CD1c-positive myeloid dendritic cell (primary cell): ENCODE results near the gene VIM.
"Not testable (repeated sequence)": the region's sequence is repeated elsewhere in the genome, so short reads cannot be mapped to it uniquely, and the experiment has no call there.

Source experiments
- DNase-seq: peaks from one replicate; pipeline ENCODE4 v3.0.0-alpha.2; 2016; ENCODE audit errors: extremely low spot score

Gene VIM

GRCh38 chr10:17232276-17232960, 4.4 kb downstream of the VIM start:
- peak; percentile 79 for DNase-seq

- DNase-seq: peak; percentile 34
Measured at GRCh38 chr10:17233286-17233991, 5.4 kb downstream of the VIM start.

- peak; percentile 19 for DNase-seq
Measured at GRCh38 chr10:17234431-17234945, 6.4 kb downstream of the VIM start.

- DNase-seq: peak; percentile 39
Measured at GRCh38 chr10:17235136-17235535, 7.1 kb downstream of the VIM start.

- DNase-seq: peak; percentile 64
Measured at GRCh38 chr10:17236468-17237148, 8.6 kb downstream of the VIM start.

GRCh38 chr10:17237149-17237527, 9.1 kb downstream of the VIM start:
- no peak for DNase-seq

- peak; percentile 40 for DNase-seq
Measured at GRCh38 chr10:17237915-17238444, 9.9 kb downstream of the VIM start.

- DNase-seq: peak; percentile 59
Measured at GRCh38 chr10:17238445-17239291, 10.6 kb downstream of the VIM start.

- no peak for DNase-seq
Measured at GRCh38 chr10:17239345-17240085, 11.5 kb downstream of the VIM start.

- DNase-seq: no peak
Measured at GRCh38 chr10:17240096-17240495, 12.1 kb downstream of the VIM start.

- DNase-seq: peak; percentile 47
Measured at GRCh38 chr10:17240616-17241015, 12.6 kb downstream of the VIM start.

GRCh38 chr10:17241611-17242333, 13.7 kb downstream of the VIM start:
- no peak for DNase-seq

GRCh38 chr10:17244700-17245365, 16.8 kb downstream of the VIM start:
- DNase-seq: no peak

GRCh38 chr10:17247210-17247609, 19.2 kb downstream of the VIM start:
- no peak for DNase-seq

- no peak for DNase-seq
Measured at GRCh38 chr10:17248964-17249363, 20.9 kb downstream of the VIM start.

- no peak for DNase-seq
Measured at GRCh38 chr10:17249820-17250219, 21.8 kb downstream of the VIM start.

GRCh38 chr10:17250736-17251135, 22.7 kb downstream of the VIM start:
- no peak for DNase-seq

- not testable (repeated sequence) for DNase-seq
Measured at GRCh38 chr10:17254543-17255050, 26.6 kb downstream of the VIM start.

- peak; percentile 44 for DNase-seq
Measured at GRCh38 chr10:17255512-17255911, 27.5 kb downstream of the VIM start.
